Cerebellar cortex (tissue), 1 donor: ENCODE data around the gene APBA2.

Source experiments
- DNase-seq: peaks from one replicate; pipeline ENCODE4 v3.0.0-alpha.2; 2015; ENCODE audit warnings: low spot score

The APBA2 gene

DNA sequence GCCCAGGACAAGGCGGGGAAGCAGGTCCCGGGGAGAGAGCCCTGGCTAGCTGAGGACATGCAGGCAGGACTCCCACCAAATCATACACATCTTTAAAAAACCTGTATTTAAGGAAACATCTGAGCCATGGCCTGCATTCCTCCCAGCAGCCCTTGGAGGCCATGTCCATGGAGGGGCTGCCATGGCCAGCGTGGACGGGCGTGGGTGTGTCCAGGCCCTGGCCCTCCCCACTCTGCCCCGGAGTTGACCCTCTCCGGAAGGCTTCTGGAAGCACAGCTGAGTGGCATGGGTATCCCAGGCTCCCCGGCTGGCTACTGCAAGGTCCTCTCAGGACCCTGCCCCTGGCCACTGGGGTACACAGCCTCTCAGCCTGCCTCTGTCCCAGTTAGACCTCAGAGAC lies 234.1 kb downstream of the APBA2 start:
- no peak for DNase-seq

GRCh38 chr15:29120593-29121368 lies 235.0 kb downstream of the APBA2 start:
- no peak for DNase-seq

- no peak for DNase-seq
These were observed 235.5 kb downstream of the APBA2 start for GRCh38 chr15:29121369-29121656.

DNA sequence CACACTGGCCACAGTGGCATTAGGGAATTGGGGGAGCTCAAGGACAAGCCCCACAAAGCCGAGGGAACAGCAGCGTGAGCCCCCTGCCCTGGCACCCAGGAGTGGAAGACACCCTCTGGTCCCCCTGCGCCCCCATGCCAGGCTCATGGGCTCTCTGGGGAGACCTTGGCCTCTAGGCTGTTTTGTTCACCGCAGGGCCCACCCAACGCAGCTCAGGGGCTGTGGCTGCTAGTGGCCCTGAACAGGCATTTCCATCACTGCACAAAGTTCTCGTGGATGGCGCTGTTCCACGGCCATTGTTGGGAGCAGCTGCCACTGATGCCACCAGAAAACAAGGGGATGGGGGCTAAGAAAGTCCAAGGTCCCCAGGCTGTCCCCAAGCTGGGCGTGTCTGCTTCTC lies 236.1 kb downstream of the APBA2 start:
- no peak for DNase-seq

DNA sequence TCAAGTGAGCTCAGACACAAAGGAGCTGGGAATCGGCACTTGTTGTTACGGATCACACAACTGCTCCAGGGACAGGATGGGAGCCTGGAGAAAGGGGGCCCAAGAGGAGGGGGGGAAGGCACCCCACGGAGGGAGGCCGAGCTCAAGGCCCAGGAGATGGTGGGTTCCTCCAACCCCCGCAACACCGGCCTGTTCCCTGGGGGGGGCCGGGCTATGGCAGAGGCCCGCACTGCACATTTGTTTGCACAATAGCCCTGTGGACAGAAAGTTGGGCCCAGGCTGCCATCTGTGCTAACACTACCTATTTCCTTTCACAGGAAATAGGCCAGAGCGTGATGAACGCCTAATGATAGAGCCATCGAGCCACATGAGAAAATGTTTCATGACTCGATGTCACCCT lies 236.7 kb downstream of the APBA2 start:
- DNase-seq: no peak

DNA sequence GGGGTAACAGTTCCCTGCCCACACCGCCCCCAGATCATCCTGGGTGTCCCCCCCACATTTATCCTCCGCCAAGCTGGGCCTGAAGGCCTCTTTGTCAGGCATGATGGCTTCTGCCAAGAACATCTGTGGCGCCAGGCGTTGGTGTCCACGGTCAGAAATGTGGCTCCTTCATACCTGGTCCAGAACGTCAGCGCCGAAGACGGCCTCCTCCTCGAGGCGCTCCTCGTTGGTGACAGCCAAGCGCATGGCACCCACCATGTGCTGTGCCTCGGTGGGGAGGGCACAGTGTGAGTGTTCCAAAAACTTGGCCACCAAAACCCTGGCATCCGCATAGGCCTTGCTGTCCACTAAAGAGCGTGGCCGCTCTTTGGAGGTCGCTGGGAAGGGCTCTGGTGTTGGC lies 237.4 kb downstream of the APBA2 start:
- DNase-seq: no peak

- no peak for DNase-seq
These were observed 238.2 kb downstream of the APBA2 start for GRCh38 chr15:29123991-29124390.

DNA sequence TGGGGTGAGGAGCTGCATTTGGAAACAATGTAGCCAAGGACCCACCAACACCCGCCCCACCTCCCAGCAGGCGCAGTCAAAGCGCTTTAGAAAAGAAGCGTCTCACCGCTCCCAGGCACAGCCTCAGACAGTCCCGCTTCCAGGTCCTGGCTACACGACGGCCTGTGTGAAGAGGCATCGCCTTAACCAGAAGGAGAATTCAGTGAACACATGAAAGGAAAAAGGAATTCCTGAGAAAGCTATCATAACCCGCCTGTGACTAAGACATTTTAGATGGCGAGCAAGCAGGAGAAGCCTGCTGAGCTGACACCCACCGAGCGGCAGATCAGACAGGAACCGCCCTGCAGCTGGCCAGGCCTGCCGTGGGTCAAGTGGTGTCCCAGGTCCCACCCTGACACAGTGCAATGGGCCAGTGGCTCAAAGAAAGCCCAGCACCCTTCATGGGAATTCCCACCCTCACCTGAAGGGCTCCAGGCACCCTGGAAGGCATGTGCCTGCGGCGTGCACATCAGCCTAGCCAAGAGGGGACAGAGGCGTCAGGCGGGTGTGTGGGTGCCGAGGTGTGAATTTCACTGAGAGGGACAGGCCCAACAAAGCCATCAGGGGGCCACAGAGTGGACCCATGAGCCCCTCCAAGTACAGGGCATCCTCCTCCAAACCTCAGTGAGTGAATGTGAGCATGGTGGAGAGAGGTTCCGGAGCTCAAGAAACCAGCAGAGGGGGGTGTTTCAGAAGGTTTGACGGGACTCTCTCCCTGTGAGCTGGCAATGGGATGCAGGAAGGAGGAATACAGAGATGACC lies 239.0 kb downstream of the APBA2 start:
- DNase-seq: no peak

- no peak for DNase-seq
These were observed 239.8 kb downstream of the APBA2 start for GRCh38 chr15:29125382-29126207.

GRCh38 chr15:29126208-29126536 lies 240.4 kb downstream of the APBA2 start:
- DNase-seq: no peak

DNA sequence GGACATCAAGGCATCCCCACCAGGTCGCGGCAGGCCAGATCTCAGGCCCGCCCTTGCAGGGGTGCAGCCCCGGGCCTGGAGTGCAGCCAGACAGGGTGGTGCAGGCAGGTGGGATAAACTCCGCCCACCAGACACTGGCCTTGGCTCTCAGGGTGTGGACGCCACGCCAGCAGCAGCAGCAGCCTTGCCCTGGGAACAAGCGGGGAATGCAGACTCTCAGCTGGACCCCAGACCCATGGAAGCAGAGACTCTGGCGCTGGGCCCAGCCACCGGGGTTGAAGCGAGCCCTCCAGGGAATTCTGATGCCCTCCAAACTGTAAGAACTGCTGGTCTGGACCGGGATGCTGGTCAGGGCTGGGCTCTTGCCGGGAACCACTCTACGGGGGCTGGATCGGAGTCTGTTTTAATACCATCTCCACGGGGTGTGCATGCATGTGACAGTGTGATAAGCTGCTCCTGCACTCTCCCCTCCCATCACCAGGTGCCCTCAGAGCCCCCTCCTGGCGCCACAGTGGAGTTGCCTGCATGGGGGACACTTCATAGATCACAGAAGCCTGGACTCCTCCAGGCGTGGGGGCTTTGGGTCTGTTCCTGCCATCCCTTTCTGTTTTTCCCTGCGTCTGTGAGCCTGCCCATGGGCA lies 241.2 kb downstream of the APBA2 start:
- no peak for DNase-seq

- no peak for DNase-seq
These were observed 242.0 kb downstream of the APBA2 start for GRCh38 chr15:29127506-29128430.

DNA sequence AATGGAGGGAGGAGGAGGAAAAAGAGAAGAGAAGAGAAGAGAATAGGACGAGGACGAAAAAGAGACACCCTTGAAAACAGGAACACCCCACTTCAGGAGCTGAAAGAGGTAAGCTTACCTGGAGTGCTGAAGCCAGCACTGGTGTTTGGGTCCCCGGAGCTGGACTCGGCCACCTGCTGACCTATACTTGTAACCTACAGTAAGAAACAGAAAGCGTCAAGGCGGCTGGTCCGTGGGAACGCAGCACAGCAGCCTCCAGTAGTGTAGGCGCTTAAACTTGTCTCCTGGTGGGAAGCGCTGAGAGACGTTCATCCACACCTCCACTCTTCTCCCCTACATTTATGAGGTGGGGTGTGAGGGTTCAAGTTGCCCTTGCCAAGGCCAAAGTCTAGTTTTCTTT lies 242.9 kb downstream of the APBA2 start:
- no peak for DNase-seq

DNA sequence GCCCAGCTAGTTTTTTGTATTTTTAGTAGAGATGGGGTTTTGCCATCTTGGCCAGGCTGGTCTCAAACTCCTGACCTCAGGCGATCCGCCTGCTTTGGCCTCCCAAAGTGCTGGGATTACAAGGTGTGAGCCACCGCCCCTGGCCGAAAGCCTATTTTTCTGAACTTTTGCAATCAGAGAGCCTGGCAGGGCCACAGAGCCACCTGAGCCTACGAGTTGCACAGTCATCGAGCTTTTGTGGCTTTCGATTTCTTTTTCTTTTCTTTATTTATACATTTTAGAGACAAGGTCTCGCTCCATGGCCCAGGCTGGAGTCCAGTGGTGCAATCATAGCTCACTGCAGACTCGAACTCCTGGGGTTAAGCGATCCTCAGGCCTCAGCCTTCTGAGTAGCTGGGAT lies 243.4 kb downstream of the APBA2 start:
- no peak for DNase-seq

GRCh38 chr15:29129926-29130325 lies 244.2 kb downstream of the APBA2 start:
- DNase-seq: no peak

DNA sequence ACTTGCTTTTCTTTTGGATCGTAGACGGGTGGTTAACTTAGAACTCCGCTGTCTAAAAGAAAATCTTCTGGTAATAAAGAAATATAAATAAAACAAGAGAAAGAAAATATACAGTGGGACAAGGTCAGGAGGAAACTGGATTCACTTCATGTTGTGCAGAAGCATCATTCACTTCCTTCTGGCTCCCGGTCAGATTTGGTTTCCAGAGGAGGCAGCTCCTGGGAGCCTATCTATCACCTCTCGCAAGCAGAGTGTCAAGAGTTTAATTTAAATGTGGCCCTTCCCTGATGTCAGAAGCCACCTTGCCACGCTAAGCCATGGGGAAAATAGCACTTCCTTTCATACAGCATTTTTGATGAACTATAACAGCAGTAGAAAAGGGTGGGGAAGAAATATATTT lies 244.7 kb downstream of the APBA2 start:
- no peak for DNase-seq

- no peak for DNase-seq
These were observed 245.4 kb downstream of the APBA2 start for GRCh38 chr15:29130951-29131839.

DNA sequence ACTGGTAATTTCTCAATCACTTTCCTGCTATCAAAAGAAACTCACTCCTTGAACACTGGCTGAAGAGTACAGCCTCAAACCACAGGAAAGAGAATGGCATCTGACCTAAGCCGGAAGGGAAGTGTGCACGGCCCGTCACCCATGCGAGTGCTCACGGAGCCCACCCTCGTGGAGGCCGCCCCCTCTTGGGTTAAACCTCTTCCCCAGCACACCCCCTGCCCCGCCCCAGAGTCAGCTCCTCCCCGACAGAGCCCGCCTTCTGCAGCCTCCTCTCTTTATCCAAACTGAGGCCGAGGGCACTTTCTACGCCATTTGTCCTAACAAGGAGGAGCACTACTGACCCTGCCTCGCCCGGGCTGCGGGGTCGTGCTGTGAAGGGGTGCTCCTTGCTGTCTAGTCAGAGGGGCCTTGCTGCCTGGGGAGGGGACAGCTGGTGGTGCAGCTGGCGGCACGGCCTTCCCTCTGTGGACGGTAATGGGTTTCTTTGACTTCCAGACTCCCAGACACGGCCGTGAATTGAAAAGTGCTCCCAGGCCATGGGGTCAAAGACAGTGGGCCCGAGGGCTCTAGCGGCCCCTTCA lies 246.2 kb downstream of the APBA2 start:
- DNase-seq: no peak

- no peak for DNase-seq
These were observed 247.0 kb downstream of the APBA2 start for GRCh38 chr15:29132735-29133181.

DNA sequence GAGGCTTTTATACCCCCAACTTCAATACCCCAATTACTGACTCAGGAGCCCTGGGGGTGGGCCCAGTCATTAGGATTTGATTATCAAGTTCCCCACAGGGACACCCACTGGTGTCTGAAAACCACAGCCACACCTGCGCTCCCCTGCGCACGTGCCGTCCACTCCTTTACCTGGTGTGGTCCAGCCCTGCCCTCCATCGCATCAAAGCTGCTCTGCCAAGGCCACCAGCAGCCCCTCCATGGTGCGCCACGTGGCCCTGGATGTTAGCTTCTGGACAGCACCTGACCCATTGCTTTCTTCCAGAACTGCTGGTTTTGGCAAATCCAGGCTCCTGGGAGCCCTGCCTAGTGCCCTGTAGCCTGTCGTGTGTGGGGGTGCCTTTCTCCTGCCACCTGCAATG lies 247.5 kb downstream of the APBA2 start:
- no peak for DNase-seq
